GM12875 (cell line): ENCODE measurements around the gene RCAN2.

ENCODE experiments used
- H3K4me3 ChIP-seq: one replicate; pipeline ENCODE4 v1.5.1; 2011; ENCODE audit warnings: low read depth, low read length, control low read depth
- TF ChIP-seq, protein P1 (sequence below): IDR thresholded peaks from 2 replicates; pipeline ENCODE4 v1.5.1; 2011; ENCODE audit warnings: low read depth, mild to moderate bottlenecking, control low read depth, inconsistent platforms, low read length, moderate library complexity, borderline replicate concordance; ENCODE audit not compliant: insufficient read depth

The RCAN2 gene

GRCh38 chr6:46325561-46326530 lies 165.4 kb downstream of the RCAN2 start:
- TF ChIP-seq, protein P1, sequence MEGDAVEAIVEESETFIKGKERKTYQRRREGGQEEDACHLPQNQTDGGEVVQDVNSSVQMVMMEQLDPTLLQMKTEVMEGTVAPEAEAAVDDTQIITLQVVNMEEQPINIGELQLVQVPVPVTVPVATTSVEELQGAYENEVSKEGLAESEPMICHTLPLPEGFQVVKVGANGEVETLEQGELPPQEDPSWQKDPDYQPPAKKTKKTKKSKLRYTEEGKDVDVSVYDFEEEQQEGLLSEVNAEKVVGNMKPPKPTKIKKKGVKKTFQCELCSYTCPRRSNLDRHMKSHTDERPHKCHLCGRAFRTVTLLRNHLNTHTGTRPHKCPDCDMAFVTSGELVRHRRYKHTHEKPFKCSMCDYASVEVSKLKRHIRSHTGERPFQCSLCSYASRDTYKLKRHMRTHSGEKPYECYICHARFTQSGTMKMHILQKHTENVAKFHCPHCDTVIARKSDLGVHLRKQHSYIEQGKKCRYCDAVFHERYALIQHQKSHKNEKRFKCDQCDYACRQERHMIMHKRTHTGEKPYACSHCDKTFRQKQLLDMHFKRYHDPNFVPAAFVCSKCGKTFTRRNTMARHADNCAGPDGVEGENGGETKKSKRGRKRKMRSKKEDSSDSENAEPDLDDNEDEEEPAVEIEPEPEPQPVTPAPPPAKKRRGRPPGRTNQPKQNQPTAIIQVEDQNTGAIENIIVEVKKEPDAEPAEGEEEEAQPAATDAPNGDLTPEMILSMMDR, result no peak
- no peak overlapping the region for H3K4me3 ChIP-seq

- no peak overlapping the region for H3K4me3 ChIP-seq
- TF ChIP-seq, protein P1, result no peak
Measured at GRCh38 chr6:46324706-46325105, 166.5 kb downstream of the RCAN2 start.

GRCh38 chr6:46323966-46324622 lies 167.2 kb downstream of the RCAN2 start:
- TF ChIP-seq, protein P1, result no peak
- H3K4me3 ChIP-seq, result no peak overlapping the region

DNA sequence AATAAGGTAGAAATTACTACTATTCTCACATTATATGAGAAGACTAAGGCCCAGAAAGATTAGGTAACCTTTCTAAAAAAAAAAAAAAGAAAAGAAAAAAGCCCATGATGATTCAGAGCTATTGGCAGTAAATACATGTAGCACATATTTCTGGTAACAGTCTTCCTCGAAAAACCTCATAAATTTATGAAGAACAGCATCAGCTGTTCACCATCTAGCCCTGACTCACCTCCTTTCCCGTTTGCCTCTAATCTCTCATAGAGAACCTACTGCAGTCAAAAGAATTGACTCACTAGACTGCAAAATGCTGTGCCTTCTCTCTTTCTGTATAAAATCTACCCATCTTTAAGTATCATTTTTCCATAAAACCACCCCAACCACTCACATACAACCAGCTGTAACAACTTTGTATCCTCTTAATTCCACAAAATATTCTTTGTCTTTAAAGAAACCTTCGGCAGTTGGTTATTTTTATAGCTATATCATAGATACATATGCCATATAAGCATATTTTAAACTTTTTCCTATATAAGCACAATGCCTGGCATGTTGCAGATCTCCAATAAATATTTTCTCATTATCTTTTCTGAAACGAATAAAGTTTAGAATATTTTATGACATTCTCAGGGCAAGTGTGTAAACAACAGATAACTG lies 167.8 kb downstream of the RCAN2 start:
- no peak overlapping the region for H3K4me3 ChIP-seq
- TF ChIP-seq, protein P1, result no peak

DNA sequence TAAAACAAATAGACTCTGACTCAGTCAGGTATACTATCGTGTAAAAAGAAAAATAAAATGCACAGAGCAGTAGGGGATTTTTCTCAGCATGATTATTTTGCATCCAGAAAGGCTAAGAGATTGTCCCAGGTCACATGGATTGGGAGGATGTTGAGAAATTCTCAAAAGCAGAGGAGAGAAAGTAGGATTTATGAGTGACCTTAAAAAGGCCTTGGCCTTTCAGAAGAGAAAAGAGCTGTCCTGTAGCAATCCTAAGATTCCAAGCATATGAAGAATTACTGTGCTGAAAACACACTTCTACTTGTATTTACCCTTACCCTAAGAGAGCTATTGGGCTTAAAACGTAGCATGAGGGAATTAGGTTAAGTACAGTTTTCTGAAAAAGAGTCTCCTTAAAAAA lies 170.7 kb downstream of the RCAN2 start:
- TF ChIP-seq, protein P1, result no peak
- H3K4me3 ChIP-seq, result no peak overlapping the region

- TF ChIP-seq, protein P1, result no peak
- no peak overlapping the region for H3K4me3 ChIP-seq
Measured at GRCh38 chr6:46315589-46315988, 175.7 kb downstream of the RCAN2 start.

DNA sequence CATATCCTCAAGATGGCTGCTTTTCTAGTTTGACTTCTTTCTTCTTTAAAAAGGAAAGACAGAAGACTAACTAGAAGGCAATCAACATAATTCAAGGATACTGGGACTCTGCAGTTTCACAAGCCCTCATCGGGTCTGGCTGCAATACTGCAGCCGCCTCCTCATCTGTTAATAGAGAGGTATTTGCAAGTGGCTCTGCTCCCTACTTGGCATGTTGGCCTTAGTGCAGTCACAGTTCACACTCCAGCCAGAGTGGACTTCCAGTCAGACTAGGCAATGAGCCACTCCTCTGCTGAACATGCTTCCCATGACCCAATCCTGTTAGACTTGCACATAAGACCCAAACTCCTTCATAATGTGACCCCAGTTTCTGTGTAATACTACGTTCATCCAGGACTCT lies 178.6 kb downstream of the RCAN2 start:
- TF ChIP-seq, protein P1, result no peak
- no peak overlapping the region for H3K4me3 ChIP-seq
